H7 (cell line): ENCODE results near the gene MMS19. TPM values are rescaled to one million over a fixed set of nuclear protein-coding genes. Genes with fewer than 3 reads are reported as not detected.
"Not testable (repeated sequence)": the region's sequence is repeated elsewhere in the genome, so short reads cannot be mapped to it uniquely, and the experiment has no call there.

Experiments used
- DNase-seq: peaks from one replicate; pipeline ENCODE4 v3.0.0; 2012
- H3K27me3 ChIP-seq: 2 replicates; pipeline ENCODE4 v1.6.0; 2011; ENCODE audit warnings: mild to moderate bottlenecking, low read length; ENCODE audit not compliant: control insufficient read depth, insufficient read depth
- H3K36me3 ChIP-seq: replicated peaks from 2 replicates; pipeline ENCODE4 v1.5.1; 2011; ENCODE audit warnings: low read length; ENCODE audit not compliant: control insufficient read depth, insufficient read depth
- H3K4me3 ChIP-seq: 2 replicates; pipeline ENCODE4 v1.5.1; 2011; ENCODE audit warnings: low read depth, mild to moderate bottlenecking, control low read depth, low read length, moderate library complexity; ENCODE audit not compliant: insufficient read depth
- total RNA-seq: library from RNA; depleted of rRNA; stranded (reverse); fragments of >200 nt; shearing (Covaris generic); gene quantifications from 2 replicates; pipeline ENCODE4 v1.2.3, GENCODE V29; 2014

MMS19 gene
- total RNA-seq, 1 experiment from 2014 or later, result 177 TPM

DNA sequence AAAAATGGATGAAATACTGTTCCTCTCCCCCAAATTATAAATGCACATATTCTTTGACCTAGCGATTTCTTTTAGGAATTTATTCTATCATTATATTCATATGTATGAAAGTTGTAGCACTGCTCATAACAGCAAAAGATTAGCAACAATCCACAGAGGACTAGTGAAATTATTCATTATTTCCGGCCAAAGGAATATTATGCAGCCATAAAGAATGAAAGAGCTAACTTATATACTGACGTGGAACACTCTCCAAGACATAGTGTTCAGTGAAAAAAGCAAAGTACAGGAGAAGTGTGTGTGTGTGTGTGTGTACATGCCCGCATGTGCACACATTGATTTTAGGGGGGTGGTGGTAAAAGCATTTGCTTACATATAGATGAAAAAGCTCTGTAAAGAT is 23.3 kb downstream of the MMS19 start:
- Histone ChIP-seq H3K27me3 (no peaks in the 10 kb centered on the region), H3K36me3 (peaks cover 40% of the 10 kb centered on the region), H3K4me3 (no peak overlapping the region)
- DNase-seq, result no peak

GRCh38 chr10:97468781-97469180 is 29.4 kb downstream of the MMS19 start:
- H3K27me3 ChIP-seq, DNase-seq, H3K4me3 ChIP-seq: not testable (repeated sequence)
- H3K36me3 ChIP-seq, result peaks cover 50% of the 10 kb centered on the region

GRCh38 chr10:97468162-97468561 is 30.1 kb downstream of the MMS19 start:
- no peak for DNase-seq
- H3K36me3 ChIP-seq, result peaks cover 52% of the 10 kb centered on the region
- no peaks in the 10 kb centered on the region for H3K27me3 ChIP-seq
- H3K4me3 ChIP-seq, result no peak overlapping the region

- Histone ChIP-seq H3K4me3 (no peak overlapping the region), H3K27me3 (no peaks in the 10 kb centered on the region), H3K36me3 (peaks cover 66% of the 10 kb centered on the region)
- no peak for DNase-seq
These were observed 31.5 kb downstream of the MMS19 start for GRCh38 chr10:97466755-97467154.

DNA sequence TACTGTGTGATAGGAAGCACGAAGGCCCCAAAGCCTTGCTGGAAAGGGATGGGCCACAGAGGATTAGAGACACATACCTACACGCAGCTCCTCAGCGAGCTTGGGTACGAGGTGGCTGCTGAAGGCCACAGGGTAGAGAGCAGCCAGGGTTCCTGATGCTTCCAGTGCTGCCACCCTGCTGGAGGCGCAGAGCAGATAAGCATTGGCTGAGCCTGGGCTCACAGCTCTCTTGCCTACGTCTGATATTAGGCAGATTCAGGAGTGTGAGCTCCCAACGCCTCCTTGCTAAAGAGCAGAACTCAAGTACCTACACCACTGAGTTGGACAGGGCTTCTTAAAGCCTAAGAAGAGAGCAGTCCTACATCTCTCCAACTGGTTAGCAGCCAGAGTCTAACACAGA is 32.2 kb downstream of the MMS19 start:
- Histone ChIP-seq H3K36me3 (peaks cover 74% of the 10 kb centered on the region), H3K27me3 (no peaks in the 10 kb centered on the region), H3K4me3 (no peak overlapping the region)
- DNase-seq, result no peak

DNA sequence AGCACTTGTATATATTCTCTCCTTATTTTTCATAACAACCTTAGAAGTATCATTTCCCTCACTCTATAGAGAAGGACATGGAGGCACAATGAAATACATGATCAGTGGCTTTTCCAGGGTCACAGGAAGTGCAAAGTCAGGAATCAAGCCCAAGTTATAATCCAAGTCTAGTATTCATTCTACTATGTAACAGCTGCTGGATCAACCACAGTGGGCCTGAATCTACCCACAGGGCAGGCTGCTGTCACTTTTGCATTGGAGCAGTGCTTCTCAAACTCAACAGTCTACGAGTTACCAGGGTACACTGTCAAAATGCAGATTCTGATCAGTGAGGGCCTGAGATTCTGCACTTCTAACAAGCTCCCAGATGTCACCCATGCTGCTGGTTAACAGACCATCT is 34.0 kb downstream of the MMS19 start:
- H3K36me3 ChIP-seq, result peaks cover 75% of the 10 kb centered on the region
- H3K4me3 ChIP-seq, result no peak overlapping the region
- H3K27me3 ChIP-seq, result no peaks in the 10 kb centered on the region
- no peak for DNase-seq

GRCh38 chr10:97463363-97464132 is 34.7 kb downstream of the MMS19 start:
- H3K36me3 ChIP-seq, result peaks cover 76% of the 10 kb centered on the region
- no peak overlapping the region for H3K4me3 ChIP-seq
- no peaks in the 10 kb centered on the region for H3K27me3 ChIP-seq
- DNase-seq, result peak; percentile 82

DNA sequence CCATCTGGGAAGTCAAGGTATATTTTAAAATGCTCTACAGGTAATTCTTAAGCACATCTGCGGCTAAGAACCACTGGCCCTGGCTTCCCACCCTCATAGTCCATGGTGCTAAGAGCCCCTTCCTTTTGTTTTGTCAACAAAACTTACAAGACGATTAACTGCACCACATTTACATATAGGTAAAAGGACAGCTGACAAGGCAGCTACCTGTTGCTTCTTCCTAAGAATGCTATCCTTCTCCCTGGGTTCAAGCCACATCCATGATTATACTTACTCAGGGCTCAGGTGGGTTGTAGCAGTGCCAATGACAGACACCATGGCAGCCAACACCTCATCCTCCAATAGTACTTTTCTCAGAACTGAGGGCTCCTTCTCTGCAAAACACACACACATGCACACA is 35.9 kb downstream of the MMS19 start:
- Histone ChIP-seq H3K4me3 (no peak overlapping the region), H3K36me3 (peaks cover 77% of the 10 kb centered on the region), H3K27me3 (no peaks in the 10 kb centered on the region)
- no peak for DNase-seq

DNA sequence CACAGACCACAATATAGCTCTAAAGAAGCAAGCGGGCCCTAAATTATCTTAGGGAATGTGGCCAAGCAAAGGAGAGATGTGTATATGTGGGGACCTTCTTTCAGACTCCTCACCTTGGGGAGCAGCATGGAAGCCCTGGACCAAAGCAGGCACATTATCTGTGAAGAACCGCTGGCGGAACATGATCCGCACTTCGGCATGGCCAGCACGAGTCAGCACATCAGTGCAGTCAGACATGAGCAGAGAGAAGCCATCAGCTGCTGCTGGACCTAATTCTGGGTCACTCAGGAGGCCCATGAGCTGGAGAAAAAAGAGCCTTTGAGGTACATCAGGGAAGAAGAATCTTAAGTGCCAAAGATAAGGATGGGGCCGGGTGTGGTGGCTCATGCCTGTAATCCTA is 38.3 kb downstream of the MMS19 start:
- Histone ChIP-seq H3K27me3 (no peaks in the 10 kb centered on the region), H3K4me3 (no peak overlapping the region), H3K36me3 (peaks cover 69% of the 10 kb centered on the region)
- no peak for DNase-seq

- H3K36me3 ChIP-seq, result peaks cover 68% of the 10 kb centered on the region
- no peaks in the 10 kb centered on the region for H3K27me3 ChIP-seq
- no peak overlapping the region for H3K4me3 ChIP-seq
- no peak for DNase-seq
These were observed 39.1 kb downstream of the MMS19 start for GRCh38 chr10:97459111-97459510.

DNA sequence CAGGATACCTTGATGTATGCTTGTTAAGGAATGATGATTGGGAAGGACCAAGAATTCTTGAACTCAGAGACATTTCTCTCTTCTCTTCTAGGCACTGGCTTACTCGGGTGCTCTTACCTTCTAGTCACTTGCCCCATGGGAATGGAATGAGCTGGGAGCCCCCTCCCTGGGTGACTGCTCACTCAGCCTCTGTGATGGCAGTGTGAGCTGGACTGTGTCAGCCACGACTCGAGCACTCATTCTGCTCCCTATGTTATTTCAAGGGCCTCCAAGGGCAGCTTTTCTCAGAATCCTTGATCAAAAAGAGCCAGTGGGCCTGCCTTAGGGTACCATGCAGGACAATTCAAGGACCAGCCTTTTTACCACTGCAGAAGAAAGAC is 41.5 kb downstream of the MMS19 start:
- no peak for DNase-seq
- peaks cover 58% of the 10 kb centered on the region for H3K36me3 ChIP-seq
- no peak overlapping the region for H3K4me3 ChIP-seq

GRCh38 chr10:97456034-97456685 is 42.1 kb downstream of the MMS19 start:
- Histone ChIP-seq H3K4me3 (no peak overlapping the region), H3K27me3 (no peaks in the 10 kb centered on the region), H3K36me3 (peaks cover 53% of the 10 kb centered on the region)
- DNase-seq, result no peak

More for the DNA sequence above, 41.5 kb downstream of the MMS19 start:
- no peaks in the 10 kb centered on the region for H3K27me3 ChIP-seq

DNA sequence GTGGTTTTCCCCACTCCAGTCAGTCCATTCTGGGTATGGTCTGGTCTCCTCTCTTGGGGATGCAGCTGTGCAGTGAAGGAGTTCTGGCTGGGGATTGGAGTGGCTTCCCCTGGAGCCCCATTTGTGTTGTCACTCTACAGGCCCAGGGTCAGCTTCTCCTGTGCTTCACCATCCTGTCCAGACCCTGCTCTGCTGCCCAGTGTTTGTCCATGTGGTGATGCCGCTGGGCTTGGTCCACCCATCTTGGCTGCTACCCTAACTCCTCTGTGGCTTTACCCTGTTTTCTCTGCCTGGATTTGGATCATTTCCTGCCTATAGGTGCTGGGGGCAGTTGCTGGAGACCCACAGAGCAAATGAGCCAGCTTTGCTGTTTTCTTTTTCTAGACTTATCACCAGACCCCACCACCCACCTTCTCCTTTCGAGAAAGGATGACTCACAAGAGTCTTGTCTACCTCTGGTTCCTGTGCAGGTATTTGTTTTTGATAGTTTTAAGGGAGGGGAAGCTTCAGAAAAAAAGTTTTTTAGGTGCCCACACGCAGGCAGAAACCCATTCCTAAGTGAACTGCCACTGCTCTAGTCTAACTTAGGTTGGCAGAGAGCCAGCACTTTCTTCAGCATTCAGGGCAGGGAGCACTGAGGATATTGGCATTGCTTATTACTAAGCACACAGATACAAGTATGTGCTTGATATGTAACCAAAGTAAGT is 43.7 kb downstream of the MMS19 start:
- no peak for DNase-seq
- no peaks in the 10 kb centered on the region for H3K27me3 ChIP-seq
- no peak overlapping the region for H3K4me3 ChIP-seq
- H3K36me3 ChIP-seq, result peaks cover 37% of the 10 kb centered on the region

GRCh38 chr10:97452352-97452751 is 45.9 kb downstream of the MMS19 start:
- H3K27me3 ChIP-seq, result no peaks in the 10 kb centered on the region
- H3K4me3 ChIP-seq, result no peak overlapping the region
- peaks cover 22% of the 10 kb centered on the region for H3K36me3 ChIP-seq
- DNase-seq, result no peak

- DNase-seq, result no peak
- Histone ChIP-seq H3K4me3 (no peak overlapping the region), H3K36me3 (peaks cover 17% of the 10 kb centered on the region), H3K27me3 (no peaks in the 10 kb centered on the region)
These were observed 46.6 kb downstream of the MMS19 start for GRCh38 chr10:97451605-97452004.
